K562 (cell line): Measurements from ENCODE around the gene MT4.

Experiments used
- ASH1L ChIP-seq: fragments of 450-650 bp; IDR thresholded peaks from 2 replicates; pipeline ENCODE4 v1.6.1; 2018; ENCODE audit warnings: borderline replicate concordance, mild to moderate bottlenecking, low read depth; ENCODE audit not compliant: partially characterized antibody
- CTCF ChIP-seq, 3 experiments: IDR thresholded peaks in 2 of 3; conservative IDR thresholded peaks in 1 of 3; 2 replicates each; pipeline ENCODE4 v1.5.1; 2011 to 2012; ENCODE audit warnings: low read length in 3 of 3, mild to moderate bottlenecking in 3 of 3, control low read depth in 2 of 3, improper control_type of control experiment in 1 of 3, inconsistent platforms in 1 of 3, low read depth in 1 of 3, mixed read lengths in 1 of 3, moderate library complexity in 1 of 3; ENCODE audit not compliant: insufficient read depth in 2 of 3
- EZH2 ChIP-seq: IDR thresholded peaks from 2 replicates; pipeline ENCODE4 v1.6.1; 2012; ENCODE audit warnings: low read depth, mild to moderate bottlenecking, inconsistent platforms, low read length, borderline replicate concordance
- HDAC1 ChIP-seq, 2 experiments: fragments of 450-650 bp; IDR thresholded peaks; 2 replicates each; pipeline ENCODE4 v1.6.1; 2016 to 2017; ENCODE audit warnings: inconsistent platforms in 1 of 2, mild to moderate bottlenecking in 1 of 2, moderate library complexity in 1 of 2
- HDAC6 ChIP-seq: IDR thresholded peaks from 2 replicates; pipeline ENCODE4 v1.6.1; 2012; ENCODE audit warnings: low read depth, mild to moderate bottlenecking, control low read depth, inconsistent platforms, low read length, moderate library complexity
- MXI1 ChIP-seq: IDR thresholded peaks from 2 replicates; pipeline ENCODE4 v1.6.1; 2011; ENCODE audit warnings: low read depth, mild to moderate bottlenecking, improper control_type of control experiment, low read length
- MYC ChIP-seq, 2 experiments: fragments of 250-450 bp in 1 of 2; sonication (Bioruptor Pico) in 1 of 2; IDR thresholded peaks; 2 replicates each; pipeline versions ENCODE4 v1.5.1 to v1.6.1; 2012 to 2021; ENCODE audit warnings: low read depth in 2 of 2, borderline replicate concordance in 1 of 2, improper control_type of control experiment in 1 of 2, low read length in 1 of 2, mild to moderate bottlenecking in 1 of 2, moderate library complexity in 1 of 2
- POLR2AphosphoS5 ChIP-seq: IDR thresholded peaks from 2 replicates; pipeline ENCODE4 v1.6.1; 2011; ENCODE audit warnings: mild to moderate bottlenecking, low read depth, low read length, moderate library complexity; ENCODE audit not compliant: control insufficient read depth, insufficient read depth
- RBM34 ChIP-seq: fragments of 200-400 bp; formaldehyde crosslinking; IDR thresholded peaks from 2 replicates; pipeline ENCODE4 v1.6.1; 2018; ENCODE audit warnings: low read length, borderline replicate concordance; ENCODE audit not compliant: insufficient read depth
- TCF7L2 ChIP-seq: fragments of 150-350 bp; IDR thresholded peaks from 2 replicates; pipeline ENCODE4 v1.6.1; 2016; ENCODE audit warnings: low read depth, mild to moderate bottlenecking, low read length, moderate library complexity
- ZBTB2 ChIP-seq: fragments of 450-650 bp; IDR thresholded peaks from 2 replicates; pipeline ENCODE4 v1.6.1; 2016; ENCODE audit warnings: antibody characterized with exemption
- ZNF175 ChIP-seq: fragments of 200-800 bp; sonication (Bioruptor generic); IDR thresholded peaks from 2 replicates; pipeline ENCODE4 v1.6.1; 2016; ENCODE audit warnings: low read depth, mild to moderate bottlenecking, missing genetic modification characterization, missing compliant biosample characterization

- no peak for TF ChIP-seq CTCF (IDR thresholded peaks at IDR 0.05 in 2 of 3, conservative IDR thresholded peaks at IDR 0.05 in 1 of 3; ENCODE audit: insufficient read depth in 2 of 3, low read depth in 1 of 3, low read length in 3 of 3)
- no peak for TF ChIP-seq HDAC6
- no peak for TF ChIP-seq MXI1
- no peak for TF ChIP-seq RBM34
- no peak for TF ChIP-seq HDAC1 (IDR thresholded peaks at IDR 0.05)
- TF ChIP-seq ZNF175 (CRISPR knock-in tag), result no peak
- no peak for TF ChIP-seq ASH1L
- no peak for TF ChIP-seq ZBTB2
- no peak for TF ChIP-seq MYC (IDR thresholded peaks at IDR 0.05; ENCODE audit: low read depth, low read length)
- no peak for TF ChIP-seq MYC (CRISPR knock-in tag; IDR thresholded peaks at IDR 0.05; ENCODE audit: borderline replicate concordance, low read depth)
- no peak for TF ChIP-seq POLR2AphosphoS5
- no peak for TF ChIP-seq TCF7L2
- no peak for TF ChIP-seq EZH2
These were observed 45.2 kb downstream of the MT4 start for GRCh38 chr16:56610017-56610608.
